Osteoblast (primary cell): ENCODE results near the gene CLIC5. TPM values are rescaled to one million over a fixed set of nuclear protein-coding genes. Genes with fewer than 3 reads are reported as not detected.
"Not testable (repeated sequence)": the region's sequence is repeated elsewhere in the genome, so short reads cannot be mapped to it uniquely, and the experiment has no call there.

Experiments used
- DNase-seq: peaks from one replicate; pipeline ENCODE4 v3.0.0; 2011; ENCODE audit warnings: low spot score, mixed read lengths; ENCODE audit not compliant: insufficient read length; ENCODE audit errors: missing footprints
- H2AFZ ChIP-seq: 2 replicates; pipeline ENCODE4 v1.6.0; 2011; ENCODE audit warnings: mild to moderate bottlenecking, low read length
- H3K27ac ChIP-seq: 2 replicates; pipeline ENCODE4 v1.5.1; 2011; ENCODE audit warnings: mild to moderate bottlenecking, low read depth, low read length, moderate library complexity
- H3K27me3 ChIP-seq: 2 replicates; pipeline ENCODE4 v1.6.0; 2012; ENCODE audit warnings: mild to moderate bottlenecking, control low read depth, inconsistent platforms, low read length, moderate library complexity; ENCODE audit not compliant: insufficient read depth
- H3K36me3 ChIP-seq: 2 replicates; pipeline ENCODE4 v1.5.1; 2011; ENCODE audit warnings: mild to moderate bottlenecking, low read length, control low read depth, moderate library complexity; ENCODE audit not compliant: insufficient read depth
- H3K4me1 ChIP-seq: 2 replicates; pipeline ENCODE4 v1.5.1; 2011; ENCODE audit warnings: mild to moderate bottlenecking, low read length, control low read depth, moderate library complexity; ENCODE audit not compliant: insufficient read depth
- H3K4me2 ChIP-seq: 2 replicates; pipeline ENCODE4 v1.6.0; 2011; ENCODE audit warnings: mild to moderate bottlenecking, low read length; ENCODE audit not compliant: insufficient read depth
- H3K4me3 ChIP-seq: fragments of 200-600 bp; sonication (generic); 3 replicates; pipeline ENCODE4 v1.5.1; 2012; ENCODE audit warnings: mild to moderate bottlenecking, low read length, inconsistent platforms; ENCODE audit not compliant: insufficient read depth
- H3K79me2 ChIP-seq: 2 replicates; pipeline ENCODE4 v1.6.0; 2012; ENCODE audit warnings: mild to moderate bottlenecking, low read length, control low read depth, inconsistent platforms; ENCODE audit not compliant: insufficient read depth
- H3K9me3 ChIP-seq: 2 replicates; pipeline ENCODE4 v1.5.1; 2011; ENCODE audit warnings: low read depth, low read length, control low read depth
- H4K20me1 ChIP-seq: 2 replicates; pipeline ENCODE4 v1.6.0; 2012; ENCODE audit warnings: mild to moderate bottlenecking, low read length, control low read depth; ENCODE audit not compliant: insufficient read depth
- CTCF ChIP-seq: IDR thresholded peaks from 2 replicates; pipeline ENCODE4 v1.5.1; 2011; ENCODE audit warnings: mild to moderate bottlenecking, low read depth, low read length, moderate library complexity; ENCODE audit errors: extremely low read depth
- total RNA-seq: library from RNA; depleted of rRNA; stranded (reverse); fragments of >200 nt; gene quantifications from 2 replicates; pipeline ENCODE4 v1.2.3, GENCODE V29; 2012

Gene CLIC5
- total RNA-seq, 1 donor: not detected

- H3K79me2 ChIP-seq: no peaks in the 10 kb centered on the region
- H3K27ac ChIP-seq: no peak overlapping the region
- no peak overlapping the region for H3K4me2 ChIP-seq
- H3K9me3 ChIP-seq: no peaks in the 10 kb centered on the region
- no peak overlapping the region for H2AFZ ChIP-seq
- H3K4me3 ChIP-seq: no peak overlapping the region
- no peak for TF ChIP-seq CTCF
- H4K20me1 ChIP-seq: no peaks in the 10 kb centered on the region
- H3K4me1 ChIP-seq: peaks cover 3% of the 10 kb centered on the region
- H3K36me3 ChIP-seq: no peaks in the 10 kb centered on the region
- no peaks in the 10 kb centered on the region for H3K27me3 ChIP-seq
- peak; percentile 50 for DNase-seq
Observed at GRCh38 chr6:45927421-45928320, 88.0 kb downstream of the CLIC5 start.

DNA sequence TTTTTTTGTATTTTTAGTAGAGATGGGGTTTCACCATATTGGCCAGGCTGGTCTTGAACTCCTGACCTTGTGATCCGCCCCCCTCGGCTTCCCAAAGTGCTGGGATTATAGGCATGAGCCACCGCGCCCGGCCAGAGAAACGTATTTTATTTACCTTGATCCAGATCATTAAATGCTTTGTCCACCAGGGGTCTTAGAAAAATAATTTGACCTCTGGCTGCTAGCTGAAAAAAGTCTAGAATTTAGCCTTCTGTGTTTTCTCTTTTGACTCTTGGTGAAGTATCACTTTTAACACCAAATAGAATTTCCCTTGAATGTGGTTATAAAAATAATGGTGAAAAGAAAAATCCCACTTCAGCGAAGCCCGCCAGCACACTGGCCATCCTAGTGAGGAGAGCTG is 89.2 kb downstream of the CLIC5 start:
- not testable (repeated sequence) for DNase-seq, H3K27me3 ChIP-seq, H3K79me2 ChIP-seq, H3K4me2 ChIP-seq, H3K4me3 ChIP-seq, H3K9me3 ChIP-seq, H4K20me1 ChIP-seq, H2AFZ ChIP-seq, H3K27ac ChIP-seq, H3K4me1 ChIP-seq, H3K36me3 ChIP-seq

DNA sequence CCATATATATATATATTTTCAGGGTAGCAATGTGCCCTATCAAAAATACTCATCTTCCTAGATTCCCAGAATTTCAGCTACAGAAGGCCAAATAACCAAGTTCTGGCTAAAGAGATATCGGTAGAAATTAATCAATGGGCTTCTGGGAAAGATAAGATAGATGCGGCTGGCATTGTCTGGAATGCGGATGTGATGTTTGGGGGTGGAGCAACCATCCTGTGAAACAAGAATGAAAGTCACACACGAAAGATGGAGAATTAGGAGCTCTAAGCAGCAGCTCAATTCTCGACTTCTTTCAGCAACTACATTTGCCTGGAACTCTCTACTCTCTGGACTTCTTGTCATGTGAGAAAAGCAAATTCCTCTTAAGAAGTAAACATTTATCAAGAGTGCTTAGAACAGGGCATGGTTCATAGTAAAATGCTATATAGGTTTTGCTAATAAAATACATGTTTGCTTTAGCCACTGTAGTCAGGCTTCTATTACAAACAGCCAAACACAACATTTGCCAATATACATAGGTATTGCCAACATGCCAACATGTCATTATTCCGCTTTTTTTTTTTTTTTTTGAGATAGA is 90.8 kb downstream of the CLIC5 start:
- H3K79me2 ChIP-seq: no peaks in the 10 kb centered on the region
- DNase-seq: no peak
- H3K27ac ChIP-seq: no peak overlapping the region
- H4K20me1 ChIP-seq: no peaks in the 10 kb centered on the region
- no peaks in the 10 kb centered on the region for H3K9me3 ChIP-seq
- no peaks in the 10 kb centered on the region for H3K27me3 ChIP-seq
- no peak overlapping the region for H3K4me2 ChIP-seq
- TF ChIP-seq CTCF: no peak
- no peak overlapping the region for H3K4me3 ChIP-seq
- no peaks in the 10 kb centered on the region for H3K36me3 ChIP-seq
- no peaks in the 10 kb centered on the region for H3K4me1 ChIP-seq
- H2AFZ ChIP-seq: no peak overlapping the region

GRCh38 chr6:45923831-45924391 is 91.7 kb downstream of the CLIC5 start:
- no peak for TF ChIP-seq CTCF
- Histone ChIP-seq H3K27me3 (no peaks in the 10 kb centered on the region), H3K4me2 (peak overlapping the region; percentile 4), H3K36me3 (no peaks in the 10 kb centered on the region), H2AFZ (no peak overlapping the region), H3K4me3 (no peak overlapping the region), H3K27ac (no peak overlapping the region), H3K4me1 (no peaks in the 10 kb centered on the region), H4K20me1 (no peaks in the 10 kb centered on the region), H3K79me2 (no peaks in the 10 kb centered on the region), H3K9me3 (no peaks in the 10 kb centered on the region)
- no peak for DNase-seq
